Measurements from ENCODE around the gene ATP2B3.

ATP2B3 gene

GRCh38 chrX:153614818-153615217 lies 97.4 kb downstream of the ATP2B3 start:
- FAIRE-seq, result no peak
- TF ChIP-seq, protein P1, sequence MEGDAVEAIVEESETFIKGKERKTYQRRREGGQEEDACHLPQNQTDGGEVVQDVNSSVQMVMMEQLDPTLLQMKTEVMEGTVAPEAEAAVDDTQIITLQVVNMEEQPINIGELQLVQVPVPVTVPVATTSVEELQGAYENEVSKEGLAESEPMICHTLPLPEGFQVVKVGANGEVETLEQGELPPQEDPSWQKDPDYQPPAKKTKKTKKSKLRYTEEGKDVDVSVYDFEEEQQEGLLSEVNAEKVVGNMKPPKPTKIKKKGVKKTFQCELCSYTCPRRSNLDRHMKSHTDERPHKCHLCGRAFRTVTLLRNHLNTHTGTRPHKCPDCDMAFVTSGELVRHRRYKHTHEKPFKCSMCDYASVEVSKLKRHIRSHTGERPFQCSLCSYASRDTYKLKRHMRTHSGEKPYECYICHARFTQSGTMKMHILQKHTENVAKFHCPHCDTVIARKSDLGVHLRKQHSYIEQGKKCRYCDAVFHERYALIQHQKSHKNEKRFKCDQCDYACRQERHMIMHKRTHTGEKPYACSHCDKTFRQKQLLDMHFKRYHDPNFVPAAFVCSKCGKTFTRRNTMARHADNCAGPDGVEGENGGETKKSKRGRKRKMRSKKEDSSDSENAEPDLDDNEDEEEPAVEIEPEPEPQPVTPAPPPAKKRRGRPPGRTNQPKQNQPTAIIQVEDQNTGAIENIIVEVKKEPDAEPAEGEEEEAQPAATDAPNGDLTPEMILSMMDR (IDR thresholded peaks at IDR 0.05; ENCODE audit: insufficient read depth, missing control alignments), result no peak
- DNase-seq (ENCODE audit: insufficient read length, low spot score), result no peak

DNA sequence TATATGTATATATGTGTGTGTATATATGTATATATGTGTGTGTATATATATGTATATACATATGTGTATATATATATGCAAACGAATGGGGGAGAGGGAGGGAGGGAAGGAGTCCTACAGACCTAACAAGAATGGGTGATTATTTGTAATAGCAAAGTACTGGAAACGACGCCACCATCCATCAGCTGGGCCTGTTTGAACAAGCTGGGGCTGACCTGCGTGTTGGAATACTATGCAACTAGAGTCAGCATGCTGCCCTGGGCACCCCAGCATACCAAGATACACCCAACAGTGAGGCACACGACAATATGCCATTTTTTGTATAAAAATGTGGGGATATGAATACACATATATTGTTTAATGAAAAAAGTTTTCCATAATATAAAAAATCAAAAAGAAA lies 103.1 kb downstream of the ATP2B3 start:
- TF ChIP-seq, protein P1 (IDR thresholded peaks at IDR 0.05; ENCODE audit: insufficient read depth, missing control alignments), result no peak
- FAIRE-seq, result no peak

DNA sequence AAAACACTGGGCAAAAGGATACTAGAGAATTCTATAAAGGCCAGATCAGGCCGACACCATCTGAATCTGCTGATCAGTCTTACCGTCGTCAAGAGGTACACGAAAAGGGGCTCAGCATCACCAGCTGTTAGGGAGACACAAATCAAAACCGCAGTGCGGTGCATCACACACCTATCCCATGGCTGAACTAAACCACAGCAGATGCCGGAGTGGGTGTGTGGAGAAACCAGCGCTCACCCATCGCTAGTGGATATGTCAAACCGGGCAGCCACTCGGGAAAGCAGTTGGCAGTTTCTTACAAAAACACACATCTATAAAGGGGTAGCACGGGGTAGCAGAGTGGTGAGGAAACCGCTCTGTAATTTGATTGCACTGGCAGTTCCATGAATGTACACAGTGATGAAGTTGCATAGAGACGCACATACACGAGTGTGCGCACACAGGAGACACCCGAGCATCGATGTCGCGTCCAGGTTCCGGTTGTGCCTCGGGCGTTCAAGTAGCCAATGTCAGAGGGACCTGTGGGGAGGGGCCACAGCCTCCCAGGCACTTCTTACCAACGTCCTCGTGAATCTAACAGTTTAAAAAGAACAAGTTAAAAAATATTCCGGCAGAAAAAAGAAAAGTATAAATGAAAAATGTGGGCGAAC lies 104.6 kb downstream of the ATP2B3 start:
- DNase-seq (ENCODE audit: insufficient read length, low spot score), result no peak
- no peak for FAIRE-seq
- TF ChIP-seq, protein P1 (IDR thresholded peaks at IDR 0.05; ENCODE audit: insufficient read depth, missing control alignments), result no peak

More for the DNA sequence above, 103.1 kb downstream of the ATP2B3 start:
- DNase-seq (ENCODE audit: insufficient read length, low spot score), result no peak

DNA sequence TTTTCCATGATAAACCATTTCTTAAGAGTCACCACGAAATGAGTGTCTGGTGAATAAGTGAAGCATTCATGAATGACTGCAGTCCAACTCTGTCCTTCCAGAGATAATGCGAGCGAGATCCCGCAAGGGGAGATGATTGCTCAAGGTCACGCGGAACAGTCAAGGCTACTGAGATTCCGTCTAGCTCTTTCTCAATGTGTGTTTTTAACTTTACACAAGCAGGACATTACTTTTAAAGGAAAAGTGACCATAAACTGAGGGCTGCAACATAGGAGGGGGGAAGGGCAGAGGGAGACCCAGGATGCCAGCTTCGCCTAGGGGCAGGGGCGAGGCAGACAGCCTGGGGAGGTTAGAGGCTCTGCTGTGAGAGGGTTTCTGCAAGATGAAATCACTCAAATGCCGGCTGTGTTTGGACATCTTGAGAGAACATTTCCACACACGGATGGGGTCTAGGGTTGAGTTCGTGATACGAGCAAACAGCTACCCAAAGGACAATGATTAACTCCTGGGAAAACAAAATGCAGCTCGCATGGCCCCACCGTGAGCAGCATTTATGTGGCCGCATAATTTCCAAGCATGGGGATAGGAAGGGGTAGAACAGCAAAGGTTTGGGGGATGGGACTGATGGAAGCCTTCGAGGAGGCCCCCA lies 105.3 kb downstream of the ATP2B3 start:
- FAIRE-seq (no peak), DNase-seq (ENCODE audit: insufficient read length, low spot score) (no peak)
- TF ChIP-seq, protein P1 (IDR thresholded peaks at IDR 0.05; ENCODE audit: insufficient read depth, missing control alignments), result no peak

GRCh38 chrX:153623310-153624029 lies 106.0 kb downstream of the ATP2B3 start:
- no peak for DNase-seq (ENCODE audit: insufficient read length, low spot score)
- no peak for FAIRE-seq

GRCh38 chrX:153624196-153625091 lies 107.0 kb downstream of the ATP2B3 start:
- no peak for DNase-seq (ENCODE audit: insufficient read length, low spot score)
- TF ChIP-seq, protein P1 (IDR thresholded peaks at IDR 0.05; ENCODE audit: insufficient read depth, missing control alignments), result no peak
- no peak for FAIRE-seq

More at GRCh38 chrX:153623310-153624029, 106.0 kb downstream of the ATP2B3 start:
- TF ChIP-seq, protein P1 (IDR thresholded peaks at IDR 0.05; ENCODE audit: insufficient read depth, missing control alignments), result no peak

All from D721Med (cell line).